AG09319 (cell line): Measurements from ENCODE around the gene STAT3.

ENCODE experiments used
- DNase-seq: peaks from one replicate; pipeline ENCODE4 v3.0.0-alpha.2; 2010; ENCODE audit warnings: low read depth; ENCODE audit errors: extremely low read depth
- TF ChIP-seq, protein P1 (sequence below): IDR thresholded peaks from 2 replicates; pipeline ENCODE4 v1.5.1; 2011; ENCODE audit warnings: low read depth, mild to moderate bottlenecking, inconsistent platforms, low read length, moderate library complexity

STAT3 gene

GRCh38 chr17:42313773-42314566 is 74.3 kb downstream of the STAT3 start:
- TF ChIP-seq, protein P1, sequence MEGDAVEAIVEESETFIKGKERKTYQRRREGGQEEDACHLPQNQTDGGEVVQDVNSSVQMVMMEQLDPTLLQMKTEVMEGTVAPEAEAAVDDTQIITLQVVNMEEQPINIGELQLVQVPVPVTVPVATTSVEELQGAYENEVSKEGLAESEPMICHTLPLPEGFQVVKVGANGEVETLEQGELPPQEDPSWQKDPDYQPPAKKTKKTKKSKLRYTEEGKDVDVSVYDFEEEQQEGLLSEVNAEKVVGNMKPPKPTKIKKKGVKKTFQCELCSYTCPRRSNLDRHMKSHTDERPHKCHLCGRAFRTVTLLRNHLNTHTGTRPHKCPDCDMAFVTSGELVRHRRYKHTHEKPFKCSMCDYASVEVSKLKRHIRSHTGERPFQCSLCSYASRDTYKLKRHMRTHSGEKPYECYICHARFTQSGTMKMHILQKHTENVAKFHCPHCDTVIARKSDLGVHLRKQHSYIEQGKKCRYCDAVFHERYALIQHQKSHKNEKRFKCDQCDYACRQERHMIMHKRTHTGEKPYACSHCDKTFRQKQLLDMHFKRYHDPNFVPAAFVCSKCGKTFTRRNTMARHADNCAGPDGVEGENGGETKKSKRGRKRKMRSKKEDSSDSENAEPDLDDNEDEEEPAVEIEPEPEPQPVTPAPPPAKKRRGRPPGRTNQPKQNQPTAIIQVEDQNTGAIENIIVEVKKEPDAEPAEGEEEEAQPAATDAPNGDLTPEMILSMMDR, result no peak
- DNase-seq, result no peak

DNA sequence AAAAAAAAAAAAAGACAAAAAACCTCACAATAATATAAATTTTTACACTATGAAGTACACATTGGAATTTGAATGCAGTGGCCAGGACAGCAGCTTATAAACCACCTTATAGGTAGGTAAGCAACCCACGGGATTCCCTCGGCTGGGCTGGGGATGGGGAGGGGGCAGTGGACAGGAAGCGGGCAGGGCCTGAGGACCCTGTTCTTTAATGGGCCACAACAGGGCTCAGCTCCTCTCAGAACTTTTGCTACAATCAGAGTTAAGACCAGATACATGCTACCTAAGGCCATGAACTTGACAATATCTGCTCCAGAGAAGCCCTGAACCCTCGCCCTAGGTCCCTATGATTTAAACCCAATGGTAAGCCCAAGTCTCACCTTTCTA is 74.9 kb downstream of the STAT3 start:
- no peak for DNase-seq

DNA sequence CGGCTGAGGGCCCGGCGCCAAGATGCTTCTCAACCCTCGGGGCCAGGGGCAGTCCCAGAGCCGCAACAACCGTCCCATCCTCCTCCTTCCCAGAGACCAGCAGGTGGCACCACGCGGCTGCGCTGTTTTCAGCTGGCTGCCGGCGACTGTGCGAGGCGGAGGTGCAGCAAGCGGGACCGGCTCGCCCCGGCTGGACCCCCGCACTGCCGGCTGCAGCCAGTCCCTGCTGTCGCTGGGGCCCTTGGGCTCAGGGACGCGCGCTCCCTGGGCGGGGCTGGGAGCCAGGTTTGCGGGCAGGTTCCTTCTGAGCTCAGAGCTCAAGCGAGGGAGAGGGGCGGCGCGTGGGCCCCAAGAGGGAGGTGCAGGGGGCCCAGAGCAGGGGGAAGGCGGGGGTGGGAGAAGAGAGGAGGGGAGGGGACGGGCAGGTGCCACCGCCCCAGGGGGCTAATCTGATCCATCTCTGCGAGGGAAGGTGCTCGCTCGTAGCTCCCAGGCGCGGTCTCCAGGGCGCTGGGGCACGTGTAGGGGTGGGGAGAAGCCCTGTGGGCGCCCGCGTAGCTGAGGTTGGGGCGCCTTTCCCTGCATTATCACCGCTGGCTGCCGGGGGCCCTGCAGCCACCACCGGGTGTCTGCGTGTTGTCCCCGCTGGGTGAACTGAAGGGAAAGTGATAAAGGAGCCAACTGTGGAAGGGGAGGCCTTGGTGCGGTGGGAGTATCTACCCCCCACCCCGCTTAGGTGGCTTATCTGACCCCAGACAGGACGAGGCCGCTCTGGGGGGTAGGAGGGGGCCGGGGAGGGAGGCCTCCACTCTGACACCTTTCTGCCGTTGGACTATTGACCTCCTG is 75.7 kb downstream of the STAT3 start:
- TF ChIP-seq, protein P1, result peak; percentile 76
- DNase-seq, result no peak

More for the DNA sequence above, 74.9 kb downstream of the STAT3 start:
- TF ChIP-seq, protein P1, result no peak

- no peak for DNase-seq
These were observed 76.3 kb downstream of the STAT3 start for GRCh38 chr17:42312035-42312284.

DNA sequence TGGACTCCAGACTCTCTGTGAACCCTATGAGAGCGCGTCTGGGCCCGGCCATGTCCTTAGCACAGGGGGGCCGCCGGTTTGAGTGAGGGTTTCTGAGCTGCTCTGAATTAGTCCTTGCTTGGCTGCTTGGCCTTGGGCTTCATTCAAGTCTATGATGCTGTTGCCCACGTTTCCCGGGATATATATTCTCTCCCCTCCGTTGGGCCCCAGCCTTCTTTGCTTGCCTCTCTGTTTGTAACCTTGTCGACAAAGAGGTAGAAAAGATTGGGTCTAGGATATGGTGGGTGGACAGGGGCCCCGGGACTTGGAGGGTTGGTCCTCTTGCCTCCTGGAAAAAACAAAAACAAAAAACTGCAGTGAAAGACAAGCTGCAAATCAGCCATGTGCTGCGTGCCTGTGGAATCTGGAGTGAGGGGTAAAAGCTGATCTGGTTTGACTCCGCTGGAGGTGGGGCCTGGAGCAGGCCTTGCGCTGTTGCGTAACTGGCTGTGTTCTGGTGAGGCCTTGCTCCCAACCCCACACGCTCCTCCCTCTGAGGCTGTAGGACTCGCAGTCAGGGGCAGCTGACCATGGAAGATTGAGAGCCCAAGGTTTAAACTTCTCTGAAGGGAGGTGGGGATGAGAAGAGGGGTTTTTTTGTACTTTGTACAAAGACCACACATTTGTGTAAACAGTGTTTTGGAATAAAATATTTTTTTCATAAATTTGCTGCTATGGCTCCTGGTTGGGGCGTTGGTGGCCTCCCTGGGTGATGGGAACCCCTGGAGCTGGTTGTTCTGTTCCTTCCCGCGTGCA is 76.8 kb downstream of the STAT3 start:
- TF ChIP-seq, protein P1, result no peak
- DNase-seq, result peak; percentile 84

More at GRCh38 chr17:42312035-42312284, 76.3 kb downstream of the STAT3 start:
- TF ChIP-seq, protein P1, result no peak

GRCh38 chr17:42310787-42311215 is 77.4 kb downstream of the STAT3 start:
- no peak for DNase-seq
- TF ChIP-seq, protein P1, result no peak
